Suprapubic skin (tissue), 4 donors: ENCODE data around the gene ADGRG2. TPM values are rescaled to one million over a fixed set of nuclear protein-coding genes. Genes with fewer than 3 reads are reported as not detected.
"Not testable (repeated sequence)": the region's sequence is repeated elsewhere in the genome, so short reads cannot be mapped to it uniquely, and the experiment has no call there.

Experiments used
- DNase-seq, 2 donors: peaks; one replicate each; pipeline ENCODE4 v3.0.0-alpha.2; 2019; ENCODE audit warnings: low spot score in 2 of 2
- H3K27ac ChIP-seq: fragments of 200-600 bp; sonication (generic); one replicate; pipeline ENCODE4 v1.5.1; 2019
- H3K27me3 ChIP-seq: fragments of 200-600 bp; sonication (generic); one replicate; pipeline ENCODE4 v1.5.1; 2019
- H3K36me3 ChIP-seq: fragments of 200-600 bp; sonication (generic); one replicate; pipeline ENCODE4 v1.5.1; 2019
- H3K4me1 ChIP-seq: fragments of 200-600 bp; sonication (generic); one replicate; pipeline ENCODE4 v1.5.1; 2019
- H3K4me3 ChIP-seq: fragments of 200-600 bp; sonication (generic); one replicate; pipeline ENCODE4 v1.5.1; 2019; ENCODE audit warnings: mild to moderate bottlenecking
- H3K9me3 ChIP-seq: fragments of 200-600 bp; sonication (generic); one replicate; pipeline ENCODE4 v1.5.1; 2019
- CTCF ChIP-seq, 2 donors: fragments of 200-600 bp in 1 of 2; fragments of 450-650 bp in 1 of 2; sonication (generic) in 1 of 2; IDR thresholded peaks; one replicate each; pipeline ENCODE4 v1.5.1; 2016 to 2019; ENCODE audit warnings: antibody characterized with exemption in 2 of 2, mild to moderate bottlenecking in 1 of 2, moderate library complexity in 1 of 2
- EP300 ChIP-seq: sonication (generic); formaldehyde crosslinking; IDR thresholded peaks from one replicate; pipeline ENCODE4 v1.6.1; 2017; ENCODE audit warnings: antibody characterized with exemption
- POLR2A ChIP-seq, 2 donors: fragments of 450-650 bp; IDR thresholded peaks; one replicate each; pipeline ENCODE4 v1.6.1; 2017; ENCODE audit warnings: antibody characterized with exemption in 2 of 2, mild to moderate bottlenecking in 2 of 2, moderate library complexity in 2 of 2
- POLR2AphosphoS5 ChIP-seq, 3 donors: sonication (generic); formaldehyde crosslinking; IDR thresholded peaks; one replicate each; pipeline ENCODE4 v1.6.1; 2017; ENCODE audit warnings: antibody characterized with exemption in 3 of 3
- WGBS: methylation state at CpG from one replicate; pipeline ENCODE4 v1.1.5; 2018; 5-methylcytosine and 5-hydroxymethylcytosine counted together
- total RNA-seq, 4 donors: library from RNA; depleted of rRNA; stranded (reverse); fragments of >200 nt; gene quantifications; one replicate each; pipeline ENCODE4 v1.1.0, GENCODE V29; 2016

The ADGRG2 gene
- total RNA-seq, 4 donors from 2014 or later: 0.24 to 2.0 (median 0.60) TPM

DNA sequence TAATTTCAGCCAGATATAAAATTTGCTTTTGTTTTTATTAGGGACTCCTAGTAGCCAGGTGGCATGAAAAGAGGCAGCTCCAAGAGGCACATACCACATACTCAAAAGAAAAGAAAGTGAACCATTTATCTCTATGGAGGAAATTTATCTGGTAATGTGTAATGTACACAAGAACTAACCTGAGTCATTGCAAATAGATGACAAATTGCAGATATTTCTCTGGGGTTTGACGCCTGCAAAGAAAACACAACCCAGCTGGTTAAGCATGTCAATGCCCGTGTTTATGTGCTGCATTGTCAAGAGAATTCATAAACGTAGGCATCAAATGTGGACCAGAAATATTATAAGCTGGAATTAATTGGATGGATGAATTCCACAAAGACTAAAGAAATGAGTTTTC is 91.5 kb downstream of the ADGRG2 start:
- Histone ChIP-seq H3K27me3 (no peaks in the 10 kb centered on the region), H3K9me3 (no peaks in the 10 kb centered on the region), H3K36me3 (no peaks in the 10 kb centered on the region), H3K4me3 (no peak overlapping the region), H3K4me1 (no peaks in the 10 kb centered on the region), H3K27ac (no peak overlapping the region)
- no peak for DNase-seq
- 88% methylated on average over 3 of the region's 3 CpGs for WGBS
- TF ChIP-seq EP300: no peak
- TF ChIP-seq POLR2A (IDR thresholded peaks at IDR 0.05): no peak
- no peak for TF ChIP-seq POLR2AphosphoS5 (IDR thresholded peaks at IDR 0.05)
- TF ChIP-seq CTCF (IDR thresholded peaks at IDR 0.05): no peak

GRCh38 chrX:19028560-19028959 is 93.7 kb downstream of the ADGRG2 start:
- no peaks in the 10 kb centered on the region for H3K9me3 ChIP-seq
- H3K4me3 ChIP-seq: no peak overlapping the region
- WGBS: 79% methylated on average over 6 of the region's 6 CpGs
- H3K36me3 ChIP-seq: no peaks in the 10 kb centered on the region
- no peak overlapping the region for H3K27ac ChIP-seq
- no peaks in the 10 kb centered on the region for H3K4me1 ChIP-seq
- no peak for DNase-seq
- no peak for TF ChIP-seq POLR2AphosphoS5 (IDR thresholded peaks at IDR 0.05)
- no peak for TF ChIP-seq POLR2A (IDR thresholded peaks at IDR 0.05)
- no peak for TF ChIP-seq EP300
- no peak for TF ChIP-seq CTCF (IDR thresholded peaks at IDR 0.05)
- H3K27me3 ChIP-seq: no peaks in the 10 kb centered on the region

DNA sequence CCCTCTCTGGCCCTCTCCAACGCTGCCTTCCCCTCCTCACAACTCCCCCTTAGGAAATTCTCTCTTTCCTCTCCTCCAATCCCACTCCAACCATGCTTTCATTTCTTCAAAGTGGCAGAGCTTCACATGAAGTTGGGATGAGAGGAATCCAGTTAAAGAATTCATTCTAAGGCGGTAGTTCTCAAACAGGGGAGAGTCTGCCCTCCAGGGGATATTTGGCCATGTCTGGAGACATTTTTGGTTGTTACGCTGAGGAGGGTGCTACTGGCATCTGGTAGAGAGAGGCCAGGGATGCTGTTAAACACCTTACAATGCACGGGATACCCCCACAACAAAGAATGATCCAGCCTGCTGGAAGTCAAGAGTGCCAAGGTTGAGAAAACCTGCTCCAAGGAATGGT is 97.9 kb downstream of the ADGRG2 start:
- DNase-seq: no peak
- H3K27ac ChIP-seq: no peak overlapping the region
- no peaks in the 10 kb centered on the region for H3K27me3 ChIP-seq
- no peaks in the 10 kb centered on the region for H3K36me3 ChIP-seq
- TF ChIP-seq CTCF (IDR thresholded peaks at IDR 0.05) (no peak), EP300 (no peak), POLR2A (IDR thresholded peaks at IDR 0.05) (no peak), POLR2AphosphoS5 (IDR thresholded peaks at IDR 0.05) (no peak)
- H3K9me3 ChIP-seq: no peaks in the 10 kb centered on the region
- WGBS: 75% methylated on average over 4 of the region's 4 CpGs
- no peaks in the 10 kb centered on the region for H3K4me1 ChIP-seq
- no peak overlapping the region for H3K4me3 ChIP-seq

DNA sequence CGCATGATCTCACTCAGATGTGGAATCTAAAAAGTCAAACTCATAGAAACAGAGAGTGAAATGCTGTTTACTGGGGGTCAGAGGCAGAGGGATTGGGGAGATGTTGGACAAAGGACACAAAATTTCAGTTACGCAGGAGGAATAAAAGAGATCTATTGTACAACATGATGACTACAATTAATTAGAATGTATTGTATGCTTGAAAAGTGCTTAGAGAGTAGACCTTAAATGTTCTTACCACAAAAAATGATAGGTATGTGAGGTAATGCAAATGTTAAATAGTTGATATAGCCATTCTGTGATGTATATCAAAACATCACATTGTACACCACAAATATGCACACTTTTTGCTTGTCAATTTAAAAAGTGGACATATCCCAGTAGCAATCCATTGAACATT is 102.3 kb downstream of the ADGRG2 start:
- Histone ChIP-seq H3K4me3 (no peak overlapping the region), H3K36me3 (no peaks in the 10 kb centered on the region), H3K9me3 (no peaks in the 10 kb centered on the region), H3K4me1 (no peaks in the 10 kb centered on the region), H3K27me3 (no peaks in the 10 kb centered on the region), H3K27ac (no peak overlapping the region)
- DNase-seq: no peak
- WGBS: 92% methylated on average over 2 of the region's 2 CpGs
- TF ChIP-seq CTCF (IDR thresholded peaks at IDR 0.05) (no peak), POLR2AphosphoS5 (IDR thresholded peaks at IDR 0.05) (no peak), POLR2A (IDR thresholded peaks at IDR 0.05) (no peak), EP300 (no peak)

DNA sequence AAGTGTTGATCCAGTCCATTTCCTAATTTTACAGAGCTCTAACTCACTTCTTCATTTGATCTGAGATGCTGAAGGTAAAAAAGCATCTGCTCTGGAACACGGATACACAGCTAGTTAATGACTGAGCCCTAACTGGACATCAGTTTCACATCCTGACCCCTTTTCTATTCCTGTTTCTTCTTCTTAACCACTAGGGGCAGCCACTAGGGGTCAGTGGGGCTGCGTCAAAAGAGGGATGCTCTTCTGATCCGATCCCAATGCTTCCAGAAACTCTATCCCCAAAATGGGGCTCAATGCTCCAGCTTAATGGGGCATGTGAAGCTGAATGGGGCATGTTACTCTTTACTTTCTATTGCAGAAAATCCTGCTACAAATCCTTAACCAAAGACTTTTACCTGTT is 105.0 kb downstream of the ADGRG2 start:
- 52% methylated on average over 3 of the region's 3 CpGs for WGBS
- Histone ChIP-seq H3K27me3 (no peaks in the 10 kb centered on the region), H3K9me3 (no peaks in the 10 kb centered on the region), H3K27ac (no peak overlapping the region), H3K36me3 (no peaks in the 10 kb centered on the region), H3K4me1 (no peaks in the 10 kb centered on the region), H3K4me3 (no peak overlapping the region)
- no peak for TF ChIP-seq CTCF (IDR thresholded peaks at IDR 0.05)
- TF ChIP-seq EP300: no peak
- TF ChIP-seq POLR2AphosphoS5 (IDR thresholded peaks at IDR 0.05): no peak
- no peak for TF ChIP-seq POLR2A (IDR thresholded peaks at IDR 0.05)
- no peak for DNase-seq

DNA sequence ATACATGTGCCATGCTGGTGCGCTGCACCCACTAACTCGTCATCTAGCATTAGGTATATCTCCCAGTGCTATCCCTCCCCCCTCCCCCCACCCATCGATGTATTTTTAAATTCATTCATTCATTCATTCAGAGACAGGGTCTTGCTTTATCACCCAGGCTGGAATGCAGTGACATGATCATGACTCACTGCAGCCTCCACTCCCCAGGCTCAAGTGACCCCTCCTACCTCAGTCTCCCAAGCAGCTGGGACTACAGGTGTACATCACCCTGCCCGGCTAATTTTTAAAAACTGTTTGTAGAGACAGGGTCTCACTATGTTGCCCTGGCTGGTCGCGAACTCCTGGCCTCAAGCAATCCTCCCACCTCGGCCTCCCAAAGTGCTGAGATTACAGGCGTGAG is 105.7 kb downstream of the ADGRG2 start:
- not testable (repeated sequence) for H3K9me3 ChIP-seq, H3K36me3 ChIP-seq
- WGBS: 91% methylated on average over 5 of the region's 8 CpGs

More for the DNA sequence above, 105.7 kb downstream of the ADGRG2 start:
- H3K27ac ChIP-seq, H3K27me3 ChIP-seq, DNase-seq, H3K4me3 ChIP-seq, H3K4me1 ChIP-seq: not testable (repeated sequence)
